VCaP (cell line): Measurements from ENCODE around the gene QKI.

Experiments used
- H3K27ac ChIP-seq: fragments of 450-650 bp; 2 replicates; pipeline ENCODE4 v1.5.1; 2017
- CTCF ChIP-seq: fragments of 450-650 bp; conservative IDR thresholded peaks from 2 replicates; pipeline ENCODE4 v1.5.1; 2017; ENCODE audit warnings: mild to moderate bottlenecking, moderate library complexity

QKI gene

GRCh38 chr6:163392533-163392932, 22.0 kb upstream of the QKI start:
- no peak for TF ChIP-seq CTCF
- no peak overlapping the region for H3K27ac ChIP-seq

DNA sequence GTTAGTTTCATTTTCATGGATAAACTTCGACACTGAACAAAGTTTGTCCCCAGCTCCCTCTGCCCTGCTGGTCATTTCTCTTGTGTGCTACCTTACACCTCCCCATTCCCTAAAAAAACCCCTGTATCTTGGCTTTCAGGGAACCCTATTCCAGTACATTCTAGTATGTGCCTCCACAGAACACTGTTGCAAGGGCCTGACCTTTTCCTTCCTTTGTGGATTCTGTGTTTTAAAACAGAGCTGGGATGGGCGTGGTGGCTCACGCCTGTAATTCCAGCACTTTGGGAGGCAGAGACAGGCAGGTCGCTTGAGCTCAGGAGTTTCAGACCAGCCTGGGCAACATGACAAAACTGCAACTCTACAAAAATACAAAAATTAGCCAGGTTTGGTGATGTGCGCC, 20.6 kb upstream of the QKI start:
- TF ChIP-seq CTCF, result no peak
- H3K27ac ChIP-seq, result no peak overlapping the region

DNA sequence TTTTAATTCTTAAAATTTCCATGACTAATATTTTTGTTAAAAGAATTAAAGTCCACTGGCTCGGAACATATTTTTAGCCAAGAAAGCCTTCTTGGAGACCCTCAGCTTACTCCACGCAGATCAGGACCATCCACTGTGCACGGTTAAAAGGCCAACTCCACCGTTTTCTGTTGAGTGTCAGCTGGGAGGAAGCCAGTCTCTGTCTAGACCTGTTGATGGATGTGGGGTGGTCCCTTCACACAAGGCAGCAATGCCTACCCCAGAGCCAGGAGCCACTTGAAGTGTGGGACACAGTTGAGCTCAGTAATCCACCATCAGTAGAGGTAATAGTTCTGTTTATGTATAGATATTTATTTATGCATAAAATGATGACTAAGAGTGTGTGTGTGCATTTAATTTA, 19.9 kb upstream of the QKI start:
- no peak overlapping the region for H3K27ac ChIP-seq
- TF ChIP-seq CTCF, result no peak

DNA sequence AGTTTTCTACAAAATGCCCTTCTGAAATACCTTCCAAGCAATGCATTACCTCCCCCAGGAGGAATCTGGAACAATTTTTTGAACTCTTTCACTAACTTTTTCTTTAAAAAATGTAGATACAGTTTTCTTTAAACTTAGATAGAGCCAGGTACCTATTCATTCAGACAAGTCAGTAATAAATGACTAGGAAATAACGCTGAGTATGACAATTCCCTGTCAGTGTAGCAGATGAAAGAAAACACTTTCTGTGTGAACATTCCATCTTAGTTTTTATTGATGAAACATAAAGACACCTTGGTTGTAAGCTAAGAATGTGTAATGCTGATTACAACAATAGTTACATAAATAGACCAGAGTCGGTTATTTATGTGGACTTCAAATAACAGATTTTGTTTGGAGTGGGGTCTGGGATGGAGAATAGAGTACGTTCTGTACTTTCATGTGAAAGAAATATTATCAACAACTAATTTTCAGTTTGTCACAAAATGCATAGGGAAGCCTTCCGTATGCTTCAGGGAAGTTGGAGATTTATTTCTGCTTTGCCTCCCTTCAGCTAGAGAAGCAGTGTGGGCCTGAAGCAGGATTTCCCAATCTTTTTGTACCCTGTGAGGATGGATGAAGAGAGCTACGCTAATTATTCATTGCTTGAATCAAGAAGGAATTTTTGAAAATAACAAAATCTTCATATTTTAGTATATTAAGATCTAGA, 19.2 kb upstream of the QKI start:
- no peak for TF ChIP-seq CTCF
- H3K27ac ChIP-seq, result no peak overlapping the region

GRCh38 chr6:163395831-163396185, 18.7 kb upstream of the QKI start:
- TF ChIP-seq CTCF, result no peak
- H3K27ac ChIP-seq, result no peak overlapping the region

GRCh38 chr6:163397326-163397725, 17.2 kb upstream of the QKI start:
- TF ChIP-seq CTCF, result no peak

DNA sequence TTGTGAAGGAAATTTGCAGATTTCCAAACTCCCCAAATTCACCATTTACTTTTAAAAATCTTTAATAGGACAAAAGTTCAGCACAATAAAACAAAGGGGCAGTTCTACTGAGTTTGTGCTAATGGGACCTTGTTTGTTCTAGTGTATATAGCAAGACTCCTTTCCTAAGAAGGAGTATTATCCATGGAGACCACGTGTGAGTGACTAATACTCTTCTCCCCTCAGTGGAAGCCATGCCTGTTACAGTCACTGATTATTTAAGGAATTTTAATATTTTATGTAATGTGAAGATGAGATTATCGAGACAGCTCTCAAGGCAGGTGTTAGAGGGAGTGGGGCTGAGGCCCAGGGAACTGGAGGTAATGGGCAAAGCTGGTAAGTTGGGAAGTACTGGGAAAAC, 16.4 kb upstream of the QKI start:
- no peak for TF ChIP-seq CTCF
- H3K27ac ChIP-seq, result no peak overlapping the region

More at GRCh38 chr6:163397326-163397725, 17.2 kb upstream of the QKI start:
- H3K27ac ChIP-seq, result no peak overlapping the region
